Measurements from ENCODE around the gene ABCC4.

DNA sequence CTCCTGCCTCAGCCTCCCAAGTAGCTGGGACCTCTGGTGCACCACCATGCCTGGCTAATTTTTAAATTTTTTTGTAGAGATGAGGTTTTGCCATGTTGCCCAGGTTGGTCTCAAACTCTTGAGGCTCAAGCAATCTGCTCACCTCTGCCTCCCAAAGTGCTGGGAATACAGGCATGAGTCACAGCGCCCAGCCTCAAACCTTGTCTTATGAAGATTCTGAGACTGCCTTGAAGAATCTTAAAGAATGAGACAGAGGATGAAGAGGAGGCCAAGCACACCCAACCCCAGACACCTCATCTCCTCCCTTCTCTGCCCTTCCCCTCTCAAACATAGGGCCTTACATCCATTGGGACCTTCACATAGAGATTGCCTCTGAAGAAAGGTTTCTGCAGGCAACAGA, 179.7 kb downstream of the ABCC4 start:
- TF ChIP-seq, protein P1, sequence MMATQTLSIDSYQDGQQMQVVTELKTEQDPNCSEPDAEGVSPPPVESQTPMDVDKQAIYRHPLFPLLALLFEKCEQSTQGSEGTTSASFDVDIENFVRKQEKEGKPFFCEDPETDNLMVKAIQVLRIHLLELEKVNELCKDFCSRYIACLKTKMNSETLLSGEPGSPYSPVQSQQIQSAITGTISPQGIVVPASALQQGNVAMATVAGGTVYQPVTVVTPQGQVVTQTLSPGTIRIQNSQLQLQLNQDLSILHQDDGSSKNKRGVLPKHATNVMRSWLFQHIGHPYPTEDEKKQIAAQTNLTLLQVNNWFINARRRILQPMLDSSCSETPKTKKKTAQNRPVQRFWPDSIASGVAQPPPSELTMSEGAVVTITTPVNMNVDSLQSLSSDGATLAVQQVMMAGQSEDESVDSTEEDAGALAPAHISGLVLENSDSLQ (IDR thresholded peaks at IDR 0.05): no peak
- no peak for TF ChIP-seq NFRKB (IDR thresholded peaks at IDR 0.05)
- TF ChIP-seq FOXM1 (IDR thresholded peaks at IDR 0.05; ENCODE audit: borderline replicate concordance): no peak
- TF ChIP-seq L3MBTL2 (conservative IDR thresholded peaks at IDR 0.05): no peak
- TF ChIP-seq SUZ12 (IDR thresholded peaks at IDR 0.05): no peak
- no peak for TF ChIP-seq FOXA1 (IDR thresholded peaks at IDR 0.05)
- TF ChIP-seq HDGF (IDR thresholded peaks at IDR 0.05; ENCODE audit: borderline replicate concordance): no peak
- TF ChIP-seq TARDBP (IDR thresholded peaks at IDR 0.05): no peak
- TF ChIP-seq ELF4 (IDR thresholded peaks at IDR 0.05): no peak
- TF ChIP-seq SP1 (IDR thresholded peaks at IDR 0.05): no peak
- no peak for TF ChIP-seq BHLHE40 (IDR thresholded peaks at IDR 0.05; ENCODE audit: borderline replicate concordance)
- TF ChIP-seq FOXK2 (IDR thresholded peaks at IDR 0.05): no peak

Measured in HEK293T (cell line).